Cortex of kidney (tissue), 1 donor: Measurements from ENCODE around the gene WWTR1.

Source experiments
- DNase-seq: peaks from one replicate; lab custom pipeline; 2025; lab: John Stamatoyannopoulos, UW

Gene WWTR1

GRCh38 chr3:149470381-149470780 is 187.4 kb downstream of the WWTR1 start:
- no peak for DNase-seq

- no peak for DNase-seq
Observed at GRCh38 chr3:149468504-149469212, 189.2 kb downstream of the WWTR1 start.
